T-cell (primary cell): ENCODE results near the gene TBC1D14. TPM values are rescaled to one million over a fixed set of nuclear protein-coding genes. Genes with fewer than 3 reads are reported as not detected.

ENCODE experiments used
- ATAC-seq, 4 experiments: fragments of 200-7000 bp in 3 of 4; fragments of 150-1000 bp in 1 of 4; cut with Tn5 transposase; replicated peaks in 1 of 4; 1 replicate in 3 of 4; 2 replicates in 1 of 4; pipeline ENCODE4 v1.10.0; 2021; ENCODE audit warnings: moderate library complexity in 3 of 4, mild to moderate bottlenecking in 2 of 4, moderate number of reproducible peaks in 1 of 4
- CTCF ChIA-PET, 2 donors: fragments of 300-600 bp; sonication (Branson Sonifier 250); formaldehyde crosslinking; loops; one replicate each; lab custom pipeline; 2022; ENCODE audit warnings: antibody characterized with exemption in 2 of 2; lab: Charles Lee
- POLR2A ChIA-PET, 2 donors: fragments of 300-600 bp; sonication (Branson Sonifier 250); formaldehyde crosslinking; loops; one replicate each; lab custom pipeline; 2022; ENCODE audit warnings: antibody characterized with exemption in 2 of 2; lab: Charles Lee
- DNase-seq, 35 experiments: peaks; one replicate each; pipeline versions ENCODE4 v3.0.0 to v3.0.0-alpha.2; 2013 to 2023
- H3K27ac ChIP-seq: one replicate; pipeline ENCODE4 v1.5.1; 2013; ENCODE audit warnings: low read length
- H3K27me3 ChIP-seq, 2 experiments: replicated peaks in 1 of 2; 1 replicate in 1 of 2; 2 replicates in 1 of 2; pipeline versions ENCODE4 v1.6.1 to v1.7.0; 2013; ENCODE audit warnings: low read length in 1 of 2, mixed read lengths in 1 of 2; ENCODE audit not compliant: control insufficient read depth in 2 of 2, insufficient read depth in 2 of 2; ENCODE audit errors: extremely low read depth in 1 of 2
- H3K36me3 ChIP-seq, 2 donors: 1 replicate in 1 of 2; 2 replicates in 1 of 2; pipeline versions ENCODE4 v1.6.1 to v1.7.0; 2013; ENCODE audit warnings: low read length in 1 of 2; ENCODE audit not compliant: control insufficient read depth in 2 of 2, insufficient read depth in 1 of 2; ENCODE audit errors: extremely low read depth in 1 of 2
- H3K4me1 ChIP-seq, 2 experiments: 1 replicate in 1 of 2; 2 replicates in 1 of 2; pipeline versions ENCODE4 v1.6.1 to v1.7.0; 2013; ENCODE audit warnings: low read length in 2 of 2, mixed read lengths in 1 of 2; ENCODE audit not compliant: insufficient read depth in 2 of 2, control insufficient read depth in 1 of 2; ENCODE audit errors: extremely low read depth in 1 of 2
- H3K4me3 ChIP-seq, 2 donors: 1 replicate in 1 of 2; 2 replicates in 1 of 2; pipeline versions ENCODE4 v1.5.1 to v1.7.0; 2013; ENCODE audit warnings: mild to moderate bottlenecking in 2 of 2, low read length in 1 of 2, moderate library complexity in 1 of 2; ENCODE audit not compliant: control insufficient read depth in 1 of 2; ENCODE audit errors: extremely low read depth in 1 of 2
- H3K9me3 ChIP-seq: 2 replicates; pipeline ENCODE4 v1.7.0; 2013
- H3K27ac Mint-ChIP-seq, 2 donors: one replicate each; pipeline ENCODE4 v1.8.0; 2020 to 2021; ENCODE audit warnings: mild to moderate bottlenecking in 2 of 2, mixed read lengths in 2 of 2
- H3K27me3 Mint-ChIP-seq, 2 donors: one replicate each; pipeline ENCODE4 v1.8.0; 2021 to 2022; ENCODE audit warnings: mixed read lengths in 2 of 2
- H3K36me3 Mint-ChIP-seq: one replicate; pipeline ENCODE4 v1.8.0; 2021; ENCODE audit warnings: mixed read lengths
- H3K4me1 Mint-ChIP-seq, 3 donors: one replicate each; pipeline ENCODE4 v1.8.0; 2020 to 2022; ENCODE audit warnings: mixed read lengths in 3 of 3, mild to moderate bottlenecking in 1 of 3
- H3K4me3 Mint-ChIP-seq, 3 donors: one replicate each; pipeline ENCODE4 v1.8.0; 2020 to 2022; ENCODE audit warnings: mild to moderate bottlenecking in 3 of 3, mixed read lengths in 3 of 3, moderate library complexity in 3 of 3
- H3K9me3 Mint-ChIP-seq, 3 donors: one replicate each; pipeline ENCODE4 v1.8.0; 2020 to 2022; ENCODE audit warnings: mixed read lengths in 3 of 3
- WGBS: methylation state at CpG from one replicate; pipeline ENCODE4 v1.1.5; 2013; ENCODE audit warnings: missing lambda C conversion rate; ENCODE audit not compliant: insufficient coverage; 5-methylcytosine and 5-hydroxymethylcytosine counted together
- total RNA-seq, 35 experiments: library from RNA in 6 of 35; stranded (reverse) in 6 of 35; fragments of 120-200 nt in 1 of 35; gene quantifications; one replicate each; pipeline versions ENCODE4 v1.2.1 to v1.2.4 and lab custom pipeline; 2013 to 2026

Gene TBC1D14
- total RNA-seq, 5 donors from 2014 or later (not counting 1 experiment from before 2014, with no cell fraction given) = 44.2 to 73.8 (median 62.3) TPM

- peaks cover 15 to 20% (median 17%) of the 10 kb centered on the region in 3 donors for H3K4me1 Mint-ChIP-seq
Measured at GRCh38 chr4:7073059-7073458, 163.4 kb downstream of the TBC1D14 start.

GRCh38 chr4:7073526-7074390 is 164.1 kb downstream of the TBC1D14 start:
- H3K9me3 Mint-ChIP-seq = no peaks in the 10 kb centered on the region
- WGBS = 72% methylated on average over 18 of the region's 18 CpGs
- no peak overlapping the region for H3K27ac Mint-ChIP-seq
- H3K4me1 Mint-ChIP-seq = peaks cover 9 to 13% (median 11%) of the 10 kb centered on the region in 3 donors
- no peaks in the 10 kb centered on the region for H3K36me3 Mint-ChIP-seq
- H3K9me3 ChIP-seq = no peaks in the 10 kb centered on the region
- ChIA-PET CTCF (interaction anchor here (0.6 to 1.6 kb wide), 4 partner anchors 29 to 822 kb away, joined by 3 to 11 read pairs (median 4); no protein-coding TSS in a partner anchor), POLR2A (no interaction called here)
- no peaks in the 10 kb centered on the region for H3K36me3 ChIP-seq
- no peak overlapping the region for H3K4me3 ChIP-seq
- H3K27ac ChIP-seq = no peak overlapping the region
- ATAC-seq = peak in 1 of 4 experiments; percentile 24
- DNase-seq = peak in 1 of 35 experiments; percentile 50
- H3K4me3 Mint-ChIP-seq = no peak overlapping the region
- peaks cover 0 to 5% of the 10 kb centered on the region in 2 donors for H3K27me3 Mint-ChIP-seq
- peaks cover 0 to 17% of the 10 kb centered on the region in 2 experiments for H3K27me3 ChIP-seq
- peaks cover 2 to 12% of the 10 kb centered on the region in 2 experiments for H3K4me1 ChIP-seq

More at GRCh38 chr4:7073059-7073458, 163.4 kb downstream of the TBC1D14 start:
- H3K27ac ChIP-seq = no peak overlapping the region
- Mint-ChIP-seq H3K4me3 (no peak overlapping the region), H3K27me3 (peaks cover 0 to 5% of the 10 kb centered on the region in 2 donors), H3K36me3 (no peaks in the 10 kb centered on the region), H3K27ac (no peak overlapping the region), H3K9me3 (no peaks in the 10 kb centered on the region)
- H3K4me3 ChIP-seq = no peak overlapping the region
- no peaks in the 10 kb centered on the region for H3K36me3 ChIP-seq
- ChIA-PET POLR2A (no interaction called here), CTCF (interaction anchor here (0.6 to 1.6 kb wide), 3 partner anchors 29 to 1087 kb away, joined by 3 to 4 read pairs (median 3); no protein-coding TSS in a partner anchor)
- ATAC-seq = no peak
- peaks cover 2 to 16% of the 10 kb centered on the region in 2 experiments for H3K4me1 ChIP-seq
- H3K9me3 ChIP-seq = no peaks in the 10 kb centered on the region
- 88% methylated on average over 14 of the region's 14 CpGs for WGBS
- H3K27me3 ChIP-seq = peaks cover 0 to 17% of the 10 kb centered on the region in 2 experiments
- DNase-seq = no peak

GRCh38 chr4:7074426-7074825 is 164.8 kb downstream of the TBC1D14 start:
- Mint-ChIP-seq H3K9me3 (no peaks in the 10 kb centered on the region), H3K27ac (no peak overlapping the region), H3K4me3 (no peak overlapping the region), H3K27me3 (peaks cover 0 to 6% of the 10 kb centered on the region in 2 donors), H3K4me1 (peaks cover 8 to 9% (median 8%) of the 10 kb centered on the region in 3 donors), H3K36me3 (no peaks in the 10 kb centered on the region)
- CTCF ChIA-PET = interaction anchor here in 1 of 2 donors (0.7 kb wide), 1 partner anchor 421 kb away, joined by 3 read pairs; no protein-coding TSS in a partner anchor
- Histone ChIP-seq H3K27ac (no peak overlapping the region), H3K4me1 (peaks cover 2 to 8% of the 10 kb centered on the region in 2 experiments), H3K9me3 (no peaks in the 10 kb centered on the region), H3K27me3 (peaks cover 0 to 17% of the 10 kb centered on the region in 2 experiments), H3K36me3 (no peaks in the 10 kb centered on the region), H3K4me3 (no peak overlapping the region)
- POLR2A ChIA-PET = no interaction called here
- WGBS = 75% methylated on average over 8 of the region's 9 CpGs
- no peak for ATAC-seq
- DNase-seq = no peak

GRCh38 chr4:7075962-7076695 is 166.5 kb downstream of the TBC1D14 start:
- Histone ChIP-seq H3K4me3 (no peak overlapping the region), H3K36me3 (no peaks in the 10 kb centered on the region), H3K27ac (no peak overlapping the region), H3K9me3 (no peaks in the 10 kb centered on the region), H3K27me3 (peaks cover 0 to 14% of the 10 kb centered on the region in 2 experiments), H3K4me1 (peaks cover 0 to under 1% of the 10 kb centered on the region in 2 experiments)
- H3K36me3 Mint-ChIP-seq = no peaks in the 10 kb centered on the region
- ChIA-PET POLR2A (no interaction called here), CTCF (no interaction called here)
- H3K4me3 Mint-ChIP-seq = no peak overlapping the region
- H3K4me1 Mint-ChIP-seq = peaks cover 0 to under 1% (median 0%) of the 10 kb centered on the region in 3 donors
- peaks cover 0 to 15% of the 10 kb centered on the region in 2 donors for H3K27me3 Mint-ChIP-seq
- WGBS = 82% methylated on average over 23 of the region's 25 CpGs
- peaks cover 0 to 6% (median 0%) of the 10 kb centered on the region in 3 donors for H3K9me3 Mint-ChIP-seq
- ATAC-seq (no peak), DNase-seq (no peak)
- no peak overlapping the region for H3K27ac Mint-ChIP-seq

GRCh38 chr4:7076696-7077082 is 167.1 kb downstream of the TBC1D14 start:
- H3K4me1 Mint-ChIP-seq = no peaks in the 10 kb centered on the region
- WGBS = 43% methylated on average over 1 of the region's 6 CpGs
- H3K4me3 Mint-ChIP-seq = no peak overlapping the region
- Histone ChIP-seq H3K4me1 (no peaks in the 10 kb centered on the region), H3K27ac (no peak overlapping the region), H3K27me3 (peaks cover 0 to 12% of the 10 kb centered on the region in 2 experiments), H3K9me3 (no peaks in the 10 kb centered on the region), H3K36me3 (no peaks in the 10 kb centered on the region), H3K4me3 (no peak overlapping the region)
- no peak for DNase-seq
- no peaks in the 10 kb centered on the region for H3K36me3 Mint-ChIP-seq
- H3K9me3 Mint-ChIP-seq = peaks cover 0 to 6% (median 0%) of the 10 kb centered on the region in 3 donors
- POLR2A ChIA-PET = interaction anchor here in 1 of 2 donors (0.6 kb wide), 1 partner anchor 16 kb away, joined by 3 read pairs; no protein-coding TSS in a partner anchor
- peaks cover 0 to 15% of the 10 kb centered on the region in 2 donors for H3K27me3 Mint-ChIP-seq
- CTCF ChIA-PET = interaction anchor here in 1 of 2 donors (0.6 kb wide), 1 partner anchor 1386 kb away, joined by 5 read pairs; no protein-coding TSS in a partner anchor
- ATAC-seq = no peak
- H3K27ac Mint-ChIP-seq = no peak overlapping the region

GRCh38 chr4:7077371-7077770 is 167.7 kb downstream of the TBC1D14 start:
- Mint-ChIP-seq H3K36me3 (no peaks in the 10 kb centered on the region), H3K4me1 (no peaks in the 10 kb centered on the region), H3K27me3 (peaks cover 0 to 18% of the 10 kb centered on the region in 2 donors), H3K4me3 (no peak overlapping the region), H3K27ac (no peak overlapping the region), H3K9me3 (peaks cover 0 to 6% (median 0%) of the 10 kb centered on the region in 3 donors)
- ChIA-PET POLR2A (interaction anchor here (0.5 to 0.6 kb wide), 2 partner anchors 15 to 207 kb away, joined by 3 to 5 read pairs; no protein-coding TSS in a partner anchor), CTCF (no interaction called here)
- DNase-seq = no peak
- Histone ChIP-seq H3K9me3 (no peaks in the 10 kb centered on the region), H3K4me1 (no peaks in the 10 kb centered on the region), H3K36me3 (no peaks in the 10 kb centered on the region), H3K4me3 (no peak overlapping the region), H3K27me3 (peaks cover 0 to 17% of the 10 kb centered on the region in 2 experiments), H3K27ac (no peak overlapping the region)
- ATAC-seq = no peak
- 90% methylated on average over 5 of the region's 12 CpGs for WGBS
